ENCODE results near the gene TSPAN18. TPM values are rescaled to one million over a fixed set of nuclear protein-coding genes. Genes with fewer than 3 reads are reported as not detected.

The TSPAN18 gene
- total RNA-seq, 1 donor from 2014 or later, result 99.7 TPM

- intact Hi-C loops (cut with DNase I), result loop anchor here (5.0 kb wide), 1 partner anchor 56 kb away; no protein-coding TSS in a partner anchor
- no peak for DNase-seq
- ATAC-seq (ENCODE audit: poor library complexity), result no peak
Measured at GRCh38 chr11:44708523-44709280, 18.1 kb upstream of the TSPAN18 start.

- no peak for DNase-seq
Measured at GRCh38 chr11:44709281-44709562, 17.5 kb upstream of the TSPAN18 start.

GRCh38 chr11:44709966-44710365 is 16.8 kb upstream of the TSPAN18 start:
- DNase-seq (no peak), ATAC-seq (ENCODE audit: poor library complexity) (no peak)
- intact Hi-C loops (cut with DNase I), result loop anchor here (5.0 kb wide), 1 partner anchor 58 kb away; no protein-coding TSS in a partner anchor

More at GRCh38 chr11:44709281-44709562, 17.5 kb upstream of the TSPAN18 start:
- ATAC-seq (ENCODE audit: poor library complexity), result no peak
- intact Hi-C loops (cut with DNase I), result loop anchor here (5.0 kb wide), 1 partner anchor 57 kb away; no protein-coding TSS in a partner anchor

- ATAC-seq (ENCODE audit: poor library complexity), result no peak
- intact Hi-C loops (cut with DNase I), result no loop called here
- no peak for DNase-seq
Measured at GRCh38 chr11:44711113-44711786, 15.5 kb upstream of the TSPAN18 start.

- intact Hi-C loops (cut with DNase I), result no loop called here
- no peak for ATAC-seq (ENCODE audit: poor library complexity)
- DNase-seq, result no peak
Measured at GRCh38 chr11:44711787-44712608, 14.8 kb upstream of the TSPAN18 start.

GRCh38 chr11:44713022-44713421 is 13.7 kb upstream of the TSPAN18 start:
- intact Hi-C loops (cut with DNase I), result no loop called here
- no peak for ATAC-seq (ENCODE audit: poor library complexity)
- DNase-seq, result no peak

- intact Hi-C loops (cut with DNase I), result no loop called here
- ATAC-seq (ENCODE audit: poor library complexity), result no peak
- DNase-seq, result no peak
Measured at GRCh38 chr11:44716256-44716655, 10.5 kb upstream of the TSPAN18 start.

- no peak for DNase-seq
- intact Hi-C loops (cut with DNase I), result no loop called here
- no peak for ATAC-seq (ENCODE audit: poor library complexity)
Measured at GRCh38 chr11:44718057-44718456, 8.7 kb upstream of the TSPAN18 start.

- intact Hi-C loops (cut with DNase I), result no loop called here
- ATAC-seq (ENCODE audit: poor library complexity), result no peak
- DNase-seq, result no peak
Measured at GRCh38 chr11:44718612-44719390, 8.0 kb upstream of the TSPAN18 start.

GRCh38 chr11:44725016-44725685 is 1.6 kb upstream of the TSPAN18 start:
- DNase-seq, result no peak
- intact Hi-C loops (cut with DNase I), result loop anchor here (5.0 kb wide), 4 partner anchors 52 to 187 kb away; no protein-coding TSS in a partner anchor
- no peak for ATAC-seq (ENCODE audit: poor library complexity)

- ATAC-seq (ENCODE audit: poor library complexity) (no peak), DNase-seq (no peak)
- intact Hi-C loops (cut with DNase I), result loop anchor here (5.0 kb wide), 4 partner anchors 51 to 186 kb away; no protein-coding TSS in a partner anchor
Measured at GRCh38 chr11:44725757-44726282, 942 bp upstream of the TSPAN18 start.

- ATAC-seq (ENCODE audit: poor library complexity) (no peak), DNase-seq (no peak)
- intact Hi-C loops (cut with DNase I), result loop anchor here (5.0 kb wide), 4 partner anchors 50 to 185 kb away; no protein-coding TSS in a partner anchor
Measured at GRCh38 chr11:44727114-44727372, 281 bp downstream of the TSPAN18 start.

- peak; percentile 92 for DNase-seq
- intact Hi-C loops (cut with DNase I), result loop anchor here (5.0 kb wide), 4 partner anchors 50 to 185 kb away; no protein-coding TSS in a partner anchor
- peak; percentile 92 for ATAC-seq (ENCODE audit: poor library complexity)
Measured at GRCh38 chr11:44727373-44728287, 868 bp downstream of the TSPAN18 start.

GRCh38 chr11:44728491-44728910 is 1.7 kb downstream of the TSPAN18 start:
- DNase-seq, result no peak
- ATAC-seq (ENCODE audit: poor library complexity), result no peak
- intact Hi-C loops (cut with DNase I), result loop anchor here (5.0 kb wide), 4 partner anchors 49 to 184 kb away; no protein-coding TSS in a partner anchor

GRCh38 chr11:44729063-44729462 is 2.3 kb downstream of the TSPAN18 start:
- intact Hi-C loops (cut with DNase I), result loop anchor here (5.0 kb wide), 4 partner anchors 48 to 183 kb away; no protein-coding TSS in a partner anchor
- DNase-seq (no peak), ATAC-seq (ENCODE audit: poor library complexity) (no peak)

- ATAC-seq (ENCODE audit: poor library complexity) (no peak), DNase-seq (no peak)
- intact Hi-C loops (cut with DNase I), result loop anchor here (5.0 kb wide), 4 partner anchors 48 to 183 kb away; no protein-coding TSS in a partner anchor
Measured at GRCh38 chr11:44729713-44730112, 3.0 kb downstream of the TSPAN18 start.

- DNase-seq (no peak), ATAC-seq (ENCODE audit: poor library complexity) (no peak)
- intact Hi-C loops (cut with DNase I), result no loop called here
Measured at GRCh38 chr11:44730775-44731174, 4.0 kb downstream of the TSPAN18 start.
